HepG2 (cell line): ENCODE measurements around the gene JAZF1. TPM values are rescaled to one million over a fixed set of nuclear protein-coding genes. Genes with fewer than 3 reads are reported as not detected.

Experiments used
- ATAC-seq: fragments of 200-7000 bp; cut with Tn5 transposase; 3 replicates; pipeline ENCODE4 v1.9.1; 2020; ENCODE audit warnings: mild to moderate bottlenecking, moderate library complexity
- BruUV-seq: library from RNA; stranded (reverse); fragments of 400-500 nt; replicated peaks from 2 replicates; lab custom pipeline; 2021; lab: Mats Ljungman, UMichigan
- CTCF ChIA-PET: fragments of 300-600 bp; formaldehyde crosslinking; extraction: SDS; loops from one replicate; lab custom pipeline; 2021; ENCODE audit warnings: low total read pairs, inconsistent platforms, low intra/inter-chr PET ratio; lab: Yijun Ruan, JAX
- POLR2A ChIA-PET: fragments of 350-600 bp; sonication (Branson Sonifier 250); formaldehyde crosslinking; loops from one replicate; lab custom pipeline; 2020; ENCODE audit warnings: antibody characterized with exemption, inconsistent platforms; lab: Yijun Ruan, JAX
- DNase-seq: peaks from one replicate; pipeline ENCODE4 v3.0.0-alpha.2; 2015; ENCODE audit warnings: low spot score
- FAIRE-seq: peaks from 3 replicates; lab custom pipeline; 2011; peaks lifted over from hg19 to GRCh38; lab: Jason Lieb, UNC
- H2AFZ ChIP-seq: one replicate; pipeline ENCODE4 v1.6.1; 2011; ENCODE audit warnings: low read length, inconsistent platforms
- H3K27ac ChIP-seq: fragments of 300-600 bp; 3 replicates; pipeline ENCODE4 v1.8.0; 2011; ENCODE audit warnings: mixed run types, mild to moderate bottlenecking, mixed read lengths, low read length, inconsistent platforms; ENCODE audit not compliant: insufficient read depth; ENCODE audit errors: extremely low read length
- H3K27me3 ChIP-seq, 2 experiments: fragments of 200-600 bp in 1 of 2; 2 replicates in 1 of 2; 3 replicates in 1 of 2; pipeline versions ENCODE4 v1.6.0 to v1.8.0; 2011; ENCODE audit warnings: low read length in 2 of 2, mild to moderate bottlenecking in 2 of 2, moderate library complexity in 2 of 2, inconsistent platforms in 1 of 2; ENCODE audit not compliant: insufficient read depth in 2 of 2, control insufficient read depth in 1 of 2
- H3K36me3 ChIP-seq, 2 experiments: fragments of 200-600 bp in 1 of 2; replicated peaks in 1 of 2; 2 replicates in 1 of 2; 3 replicates in 1 of 2; pipeline versions ENCODE4 v1.5.1 to v1.8.0; 2011; ENCODE audit warnings: low read length in 2 of 2, inconsistent platforms in 1 of 2; ENCODE audit not compliant: insufficient read depth in 2 of 2, control insufficient read depth in 1 of 2
- H3K4me1 ChIP-seq: 2 replicates; pipeline ENCODE4 v1.5.1; 2012; ENCODE audit warnings: low read length, inconsistent platforms; ENCODE audit not compliant: insufficient read depth
- H3K4me2 ChIP-seq: 2 replicates; pipeline ENCODE4 v1.6.0; 2011; ENCODE audit warnings: low read depth, low read length, inconsistent platforms
- H3K4me3 ChIP-seq, 3 experiments: fragments of 200-600 bp in 1 of 3; sonication (generic), shearing (Covaris generic) in 1 of 3; replicated peaks in 1 of 3; 2 replicates each; pipeline ENCODE4 v1.5.1; 2011 to 2016; ENCODE audit warnings: low read length in 3 of 3, inconsistent platforms in 2 of 3, low read depth in 2 of 3, mild to moderate bottlenecking in 2 of 3, control low read depth in 1 of 3, mixed read lengths in 1 of 3; ENCODE audit not compliant: insufficient read depth in 1 of 3
- H3K79me2 ChIP-seq: one replicate; pipeline ENCODE4 v1.6.1; 2011; ENCODE audit warnings: low read length, inconsistent platforms; ENCODE audit not compliant: insufficient read depth
- H3K9ac ChIP-seq: 2 replicates; pipeline ENCODE4 v1.6.0; 2011; ENCODE audit warnings: mild to moderate bottlenecking, low read depth, low read length, inconsistent platforms; ENCODE audit not compliant: insufficient read depth
- H3K9me3 ChIP-seq: 2 replicates; pipeline ENCODE4 v1.5.1; 2012; ENCODE audit warnings: mild to moderate bottlenecking, low read length
- H4K20me1 ChIP-seq: 2 replicates; pipeline ENCODE4 v1.6.0; 2011; ENCODE audit warnings: inconsistent platforms, mild to moderate bottlenecking, low read length, moderate library complexity; ENCODE audit not compliant: insufficient read depth
- AHR ChIP-seq: IDR thresholded peaks from 2 replicates; pipeline ENCODE4 v1.6.1; 2018; ENCODE audit warnings: missing genetic modification reagents, missing compliant biosample characterization
- ATAD3A ChIP-seq: sonication (generic); formaldehyde crosslinking; IDR thresholded peaks from 2 replicates; pipeline ENCODE4 v1.4.0; 2020; ENCODE audit warnings: missing genetic modification reagents
- BORCS8-MEF2B ChIP-seq: sonication (generic); formaldehyde crosslinking; IDR thresholded peaks from 2 replicates; pipeline ENCODE4 v1.8.0; 2022; ENCODE audit warnings: mild to moderate bottlenecking, missing genetic modification reagents
- CCDC6 ChIP-seq: sonication (generic); formaldehyde crosslinking; IDR thresholded peaks from 2 replicates; pipeline ENCODE4 v1.8.1; 2022; ENCODE audit warnings: mild to moderate bottlenecking, missing genetic modification reagents, moderate library complexity
- DNMT3B ChIP-seq: conservative IDR thresholded peaks from 2 replicates; pipeline ENCODE4 v1.6.1; 2016; ENCODE audit warnings: missing biosample characterization, control low read depth
- E2F1 ChIP-seq: sonication (generic); formaldehyde crosslinking; IDR thresholded peaks from 2 replicates; pipeline ENCODE4 v1.5.0; 2020; ENCODE audit warnings: missing genetic modification reagents
- ESRRA ChIP-seq: sonication (generic); formaldehyde crosslinking; IDR thresholded peaks from 2 replicates; pipeline ENCODE4 v1.5.1; 2020; ENCODE audit warnings: mild to moderate bottlenecking, low read depth, missing genetic modification reagents
- HES4 ChIP-seq: sonication (generic); formaldehyde crosslinking; IDR thresholded peaks from 2 replicates; pipeline ENCODE4 v1.9.0; 2021; ENCODE audit warnings: mild to moderate bottlenecking, missing genetic modification reagents, borderline replicate concordance
- NFKBIZ ChIP-seq: IDR thresholded peaks from 2 replicates; pipeline ENCODE4 v1.6.1; 2018; ENCODE audit warnings: missing genetic modification reagents, missing compliant biosample characterization
- NPAS2 ChIP-seq: sonication (generic); formaldehyde crosslinking; IDR thresholded peaks from 2 replicates; pipeline ENCODE4 v1.8.0; 2022; ENCODE audit warnings: mild to moderate bottlenecking, missing genetic modification reagents, borderline replicate concordance
- POLR2G ChIP-seq: fragments of 200-400 bp; formaldehyde crosslinking; IDR thresholded peaks from 2 replicates; pipeline ENCODE4 v1.6.1; 2018; ENCODE audit warnings: mild to moderate bottlenecking, low read depth, low read length, moderate library complexity
- REL ChIP-seq: sonication (generic); formaldehyde crosslinking; conservative IDR thresholded peaks from 2 replicates; pipeline ENCODE4 v1.8.0; 2022; ENCODE audit warnings: mild to moderate bottlenecking, missing genetic modification reagents, moderate library complexity
- SRF ChIP-seq: IDR thresholded peaks from 2 replicates; pipeline ENCODE4 v1.6.1; 2011; ENCODE audit warnings: mild to moderate bottlenecking, low read depth, low read length, moderate library complexity
- YY1 ChIP-seq: IDR thresholded peaks from 2 replicates; pipeline ENCODE4 v1.6.1; 2011; ENCODE audit warnings: low read length, low read depth, moderate library complexity, mild to moderate bottlenecking; ENCODE audit not compliant: insufficient read depth, insufficient replicate concordance
- ZHX2 ChIP-seq, 2 experiments: sonication (generic) in 1 of 2; formaldehyde crosslinking in 1 of 2; IDR thresholded peaks; 2 replicates each; pipeline versions ENCODE4 v1.6.1 to v1.9.0; 2014 to 2022; ENCODE audit warnings: antibody characterized with exemption in 1 of 2, borderline replicate concordance in 1 of 2, inconsistent platforms in 1 of 2, low read depth in 1 of 2, missing genetic modification reagents in 1 of 2
- ZSCAN25 ChIP-seq: sonication (generic); formaldehyde crosslinking; IDR thresholded peaks from 2 replicates; pipeline ENCODE4 v1.8.0; 2022; ENCODE audit warnings: mild to moderate bottlenecking, missing genetic modification reagents
- whole genome bisulfite sequencing: methylation state at CpG from one replicate; pipeline ENCODE4 v1.1.6; 2017; ENCODE audit warnings: low lambda C conversion rate; 5-methylcytosine and 5-hydroxymethylcytosine counted together
- in situ Hi-C: cut with HindIII; loops from 2 replicates; pipeline ENCODE4 v1.10.0; 2017; ENCODE audit warnings: low pct_unique_long_range_greater_than_20kb; ENCODE audit not compliant: extremely low pct_ligation_motif_present
- intact Hi-C: fragments of 100-400 bp; cut with micrococcal nuclease; formaldehyde crosslinking; loops from one replicate; pipeline ENCODE4 v1.10.0; 2022; ENCODE audit not compliant: unreplicated experiment
- polyA plus RNA-seq, 8 experiments: library from polyadenylated mRNA; depleted of rRNA in 3 of 8; stranded (reverse) in 7 of 8; unstranded in 1 of 8; fragments of >200 nt; fragmentation: Illumina TruSeq in 4 of 8; extraction: Trizol in 4 of 8; gene quantifications; 2 replicates each; pipeline versions ENCODE4 v1.2.1 to v1.2.3, GENCODE V29; 2011 to 2016; ENCODE audit warnings: low read depth in 4 of 8, missing spikeins in 1 of 8, mixed read lengths in 1 of 8; ENCODE audit not compliant: insufficient read depth in 1 of 8
- total RNA-seq, 5 experiments: library from RNA; depleted of rRNA; stranded (reverse); fragments of >200 nt; fragmentation: Illumina TruSeq; extraction: Trizol; gene quantifications; 2 replicates each; pipeline ENCODE4 v1.2.3, GENCODE V29; 2016; ENCODE audit warnings: low read depth in 1 of 5
- TF ChIP-seq, protein P1 (sequence below): sonication (generic); formaldehyde crosslinking; IDR thresholded peaks from 2 replicates; pipeline ENCODE4 v1.4.0; 2020; ENCODE audit warnings: missing genetic modification reagents, low read depth, mild to moderate bottlenecking, borderline replicate concordance

Gene JAZF1
- total and polyA plus RNA-seq, 2 of the 13 experiments (the other 11 are each of a cell fraction or from before 2014, with no cell fraction given), result not detected

GRCh38 chr7:28224172-28224571 lies 43.6 kb upstream of the JAZF1 start (continued):
- TF ChIP-seq ZHX2 (IDR thresholded peaks at IDR 0.05; ENCODE audit: low read depth) (no peak), ZHX2 (CRISPR knock-in tag; IDR thresholded peaks at IDR 0.05; ENCODE audit: borderline replicate concordance) (no peak), HES4 (CRISPR knock-in tag) (no peak), BORCS8-MEF2B (CRISPR knock-in tag) (no peak)
- TF ChIP-seq, all 625 proteins: peak for 0

DNA sequence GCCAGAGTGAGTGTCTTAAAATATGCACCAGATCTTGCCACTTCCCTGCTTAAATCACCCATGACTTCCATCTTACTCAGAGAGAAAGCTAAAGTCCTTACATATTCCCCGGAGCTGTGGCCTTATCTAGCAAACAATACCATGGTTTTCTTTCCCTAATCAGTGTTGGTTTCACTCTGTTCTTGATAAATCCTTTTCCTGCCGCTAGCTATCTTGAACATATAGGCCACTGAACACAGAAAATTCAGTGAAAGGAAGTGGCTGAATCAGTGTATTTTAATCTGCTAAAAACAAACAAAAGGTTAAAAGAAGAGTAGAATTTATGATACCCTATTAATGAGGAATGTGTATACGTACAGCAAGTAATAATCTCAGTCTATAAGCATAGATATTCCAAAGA lies 42.0 kb upstream of the JAZF1 start:
- Histone ChIP-seq H3K27ac (no peak overlapping the region), H3K4me1 (no peaks in the 10 kb centered on the region), H3K27me3 (no peaks in the 10 kb centered on the region), H4K20me1 (no peaks in the 10 kb centered on the region), H3K4me2 (no peak overlapping the region), H2AFZ (no peak overlapping the region), H3K4me3 (no peak overlapping the region), H3K36me3 (no peaks in the 10 kb centered on the region), H3K79me2 (no peaks in the 10 kb centered on the region), H3K9ac (no peak overlapping the region), H3K9me3 (no peaks in the 10 kb centered on the region)
- no peak for ATAC-seq
- no peak for DNase-seq
- FAIRE-seq, result no peak
- in situ Hi-C loops, result no loop called here
- intact Hi-C loops, result no loop called here
- POLR2A ChIA-PET, result no interaction called here
- WGBS, result 3% methylated on average over 3 of the region's 3 CpGs
- no TSS peak for BruUV-seq
- CTCF ChIA-PET, result no interaction called here
- TF ChIP-seq ATAD3A (CRISPR knock-in tag), result no peak
- TF ChIP-seq DNMT3B, result no peak
- no peak for TF ChIP-seq NPAS2 (CRISPR knock-in tag)
- TF ChIP-seq AHR (CRISPR knock-in tag), result no peak
- TF ChIP-seq SRF, result no peak
- no peak for TF ChIP-seq ESRRA (CRISPR knock-in tag)
- TF ChIP-seq YY1, result no peak
- no peak for TF ChIP-seq REL (CRISPR knock-in tag)
- TF ChIP-seq POLR2G, result no peak
- no peak for TF ChIP-seq CCDC6
- TF ChIP-seq, protein P1, sequence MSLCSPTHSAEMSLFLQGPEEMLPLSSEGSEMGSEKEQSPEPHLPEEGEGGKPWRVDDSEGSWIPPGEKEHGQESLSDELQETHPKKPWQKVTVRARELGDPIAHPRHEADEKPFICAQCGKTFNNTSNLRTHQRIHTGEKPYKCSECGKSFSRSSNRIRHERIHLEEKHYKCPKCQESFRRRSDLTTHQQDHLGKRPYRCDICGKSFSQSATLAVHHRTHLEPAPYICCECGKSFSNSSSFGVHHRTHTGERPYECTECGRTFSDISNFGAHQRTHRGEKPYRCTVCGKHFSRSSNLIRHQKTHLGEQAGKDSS, result no peak
- no peak for TF ChIP-seq E2F1
- TF ChIP-seq NFKBIZ (CRISPR knock-in tag), result no peak
- TF ChIP-seq ZSCAN25, result no peak
